Stimulated activated CD8-positive, alpha-beta memory T cell treated with anti-CD3 and anti-CD28 coated beads, Interleukin-7, amount 100 ng/mL, for 1 hour (primary cell): Measurements from ENCODE around the gene CCDC91.
"Not testable (repeated sequence)": the region's sequence is repeated elsewhere in the genome, so short reads cannot be mapped to it uniquely, and the experiment has no call there.

ENCODE experiments used
- DNase-seq, 2 donors: peaks; one replicate each; pipeline ENCODE4 v3.0.0-alpha.2; 2020; ENCODE audit warnings: low read depth in 2 of 2

Gene CCDC91

GRCh38 chr12:28232211-28232928 is 42.1 kb downstream of the CCDC91 start:
- DNase-seq, result no peak

GRCh38 chr12:28234444-28234843 is 44.2 kb downstream of the CCDC91 start:
- DNase-seq, result no peak

GRCh38 chr12:28235015-28235414 is 44.8 kb downstream of the CCDC91 start:
- DNase-seq, result no peak

GRCh38 chr12:28235985-28236384 is 45.7 kb downstream of the CCDC91 start:
- DNase-seq, result no peak

GRCh38 chr12:28237423-28237822 is 47.2 kb downstream of the CCDC91 start:
- DNase-seq, result no peak

GRCh38 chr12:28239918-28240317 is 49.7 kb downstream of the CCDC91 start:
- DNase-seq, result no peak

GRCh38 chr12:28240853-28241252 is 50.6 kb downstream of the CCDC91 start:
- DNase-seq, result no peak

GRCh38 chr12:28242129-28242495 is 51.9 kb downstream of the CCDC91 start:
- DNase-seq, result no peak

GRCh38 chr12:28242496-28243309 is 52.4 kb downstream of the CCDC91 start:
- no peak for DNase-seq

GRCh38 chr12:28243310-28243633 is 53.0 kb downstream of the CCDC91 start:
- no peak for DNase-seq

- DNase-seq, result no peak
Measured at GRCh38 chr12:28247806-28248205, 57.5 kb downstream of the CCDC91 start.

GRCh38 chr12:28248555-28249145 is 58.4 kb downstream of the CCDC91 start:
- no peak for DNase-seq

- DNase-seq, result no peak
Measured at GRCh38 chr12:28253161-28253641, 62.9 kb downstream of the CCDC91 start.

- no peak for DNase-seq
Measured at GRCh38 chr12:28257411-28257810, 67.2 kb downstream of the CCDC91 start.

GRCh38 chr12:28258998-28259397 is 68.7 kb downstream of the CCDC91 start:
- no peak for DNase-seq

- DNase-seq, result no peak
Measured at GRCh38 chr12:28265435-28266042, 75.3 kb downstream of the CCDC91 start.

GRCh38 chr12:28267920-28268607 is 77.8 kb downstream of the CCDC91 start:
- DNase-seq, result not testable (repeated sequence)

- no peak for DNase-seq
Measured at GRCh38 chr12:28268608-28269229, 78.5 kb downstream of the CCDC91 start.

- no peak for DNase-seq
Measured at GRCh38 chr12:28269851-28270250, 79.6 kb downstream of the CCDC91 start.

- no peak for DNase-seq
Measured at GRCh38 chr12:28278499-28278898, 88.2 kb downstream of the CCDC91 start.

GRCh38 chr12:28278960-28279359 is 88.7 kb downstream of the CCDC91 start:
- no peak for DNase-seq
